ENCODE data around the gene GPR143.

The GPR143 gene

DNA sequence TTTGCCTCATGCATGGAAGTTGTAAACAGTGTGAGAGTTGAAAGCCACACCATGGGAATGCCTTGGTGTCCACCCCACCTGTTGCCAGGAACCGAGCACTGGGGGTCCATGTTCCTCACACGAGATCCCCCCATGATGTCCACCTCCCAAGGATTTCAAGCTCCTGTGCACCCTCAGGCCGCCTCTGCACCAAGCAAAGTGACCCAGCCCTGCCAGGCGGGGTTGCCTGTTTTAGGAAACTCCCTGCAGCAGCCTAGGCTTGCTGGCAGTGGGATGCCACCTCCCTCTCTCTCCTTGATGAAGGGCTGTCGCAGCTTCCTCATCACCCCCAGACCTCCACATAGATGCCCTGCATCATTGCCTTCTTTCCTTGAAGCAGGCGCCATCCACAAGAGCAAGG is 82.8 kb downstream of the GPR143 start:
- no peak for DNase-seq (ENCODE audit: insufficient read length, low spot score)
- no peak for TF ChIP-seq POLR2A (IDR thresholded peaks at IDR 0.05; ENCODE audit: low read depth, low read length)
- no peak for FAIRE-seq

DNA sequence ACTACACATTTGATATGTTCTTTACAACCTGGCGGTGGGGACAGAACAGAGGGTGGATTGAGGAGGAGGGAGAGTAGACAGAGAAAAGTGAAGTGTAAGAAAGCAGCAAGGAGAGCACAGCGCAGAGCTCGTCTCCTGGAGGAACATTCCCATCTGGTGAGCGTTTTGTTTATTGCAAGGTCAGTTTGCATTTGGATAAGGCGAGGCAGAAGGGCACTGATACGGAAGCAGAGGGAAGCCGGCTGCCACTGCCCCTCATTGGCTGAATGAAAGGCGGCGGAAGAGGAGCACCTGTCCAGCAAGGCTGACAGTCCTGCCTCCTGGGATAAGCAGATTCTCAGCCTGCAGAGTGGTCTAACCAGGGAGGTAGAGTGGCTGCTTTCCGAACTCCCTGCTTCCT is 83.2 kb downstream of the GPR143 start:
- no peak for TF ChIP-seq POLR2A (IDR thresholded peaks at IDR 0.05; ENCODE audit: low read depth, low read length)
- FAIRE-seq, result no peak
- no peak for DNase-seq (ENCODE audit: insufficient read length, low spot score)

DNA sequence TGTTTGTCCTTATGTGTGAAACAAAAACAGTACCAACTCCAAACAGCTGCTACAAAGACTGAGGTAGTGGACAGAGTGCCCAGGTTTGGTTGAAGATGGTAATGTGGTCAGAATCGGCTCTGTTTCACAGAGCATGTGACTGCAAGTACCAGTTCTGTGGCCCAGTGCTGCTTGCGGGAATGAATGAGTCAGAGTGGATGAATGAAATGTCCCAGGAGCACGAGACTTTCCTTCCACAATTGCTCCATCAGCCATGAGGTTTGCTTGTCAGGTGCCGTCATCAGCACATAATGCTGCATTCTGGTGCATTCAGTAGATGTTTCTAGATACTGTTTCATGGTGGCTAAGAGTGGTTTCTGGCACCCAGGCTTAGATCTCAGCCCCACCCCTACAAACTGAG is 84.2 kb downstream of the GPR143 start:
- DNase-seq (ENCODE audit: insufficient read length, low spot score), result peak; percentile 5
- no peak for TF ChIP-seq POLR2A (IDR thresholded peaks at IDR 0.05; ENCODE audit: low read depth, low read length)
- FAIRE-seq, result no peak

DNA sequence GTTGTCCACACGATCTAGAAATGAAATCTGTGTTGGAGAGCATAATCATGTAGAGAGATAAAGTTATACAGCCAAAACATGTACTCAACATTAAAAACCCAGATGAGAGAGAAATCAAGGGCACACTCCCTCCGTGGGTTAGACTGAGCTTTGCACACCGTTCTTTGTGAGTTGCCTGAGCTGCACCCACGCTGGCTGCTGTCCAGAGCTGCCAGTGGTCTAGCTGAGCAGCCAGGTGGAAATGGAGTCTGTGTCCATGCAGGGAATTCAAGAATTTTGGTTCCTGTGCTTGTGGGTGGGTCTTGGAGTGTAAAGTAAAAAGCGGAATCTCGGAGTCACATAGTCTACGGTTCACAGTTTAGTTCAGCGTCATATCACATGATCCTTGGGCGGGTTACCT is 84.6 kb downstream of the GPR143 start:
- TF ChIP-seq POLR2A (IDR thresholded peaks at IDR 0.05; ENCODE audit: low read depth, low read length), result no peak
- DNase-seq (ENCODE audit: insufficient read length, low spot score) (no peak), FAIRE-seq (no peak)

DNA sequence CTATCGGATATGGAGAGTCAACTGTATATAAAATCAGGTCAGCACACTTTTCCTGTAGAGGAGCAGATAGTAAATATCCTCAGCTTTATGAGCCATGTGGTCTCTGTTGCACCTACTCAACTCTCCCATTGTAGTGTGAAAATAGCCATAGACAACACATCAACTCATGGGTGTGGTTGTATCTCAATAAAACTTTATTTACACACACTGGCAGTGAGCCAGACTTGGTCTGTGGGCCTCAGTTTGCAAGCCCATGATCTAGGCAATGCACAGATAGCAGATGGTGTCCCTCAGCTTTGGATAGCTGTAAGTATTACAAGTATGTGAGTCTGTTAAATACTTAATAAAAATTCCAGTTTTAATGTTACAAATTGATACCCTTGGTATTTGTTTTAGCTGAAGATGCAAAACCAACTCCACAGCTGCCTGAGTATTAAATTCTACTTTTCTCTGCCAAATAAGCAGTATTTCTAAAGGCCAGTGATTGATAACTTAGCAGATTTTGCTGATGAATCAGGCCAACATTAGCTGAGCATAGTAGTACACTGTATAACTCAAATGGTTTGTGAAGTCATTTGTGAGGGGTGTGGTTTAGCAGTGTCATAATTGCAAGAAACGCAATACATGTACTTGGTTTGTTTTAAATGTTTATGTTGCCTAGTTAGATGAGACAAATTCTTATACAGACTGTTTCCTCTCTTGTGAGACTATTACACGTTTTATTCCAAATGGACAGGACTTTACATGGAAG is 87.3 kb downstream of the GPR143 start:
- DNase-seq (ENCODE audit: insufficient read length, low spot score), result no peak
- FAIRE-seq, result no peak
- no peak for TF ChIP-seq POLR2A (IDR thresholded peaks at IDR 0.05; ENCODE audit: low read depth, low read length)

DNA sequence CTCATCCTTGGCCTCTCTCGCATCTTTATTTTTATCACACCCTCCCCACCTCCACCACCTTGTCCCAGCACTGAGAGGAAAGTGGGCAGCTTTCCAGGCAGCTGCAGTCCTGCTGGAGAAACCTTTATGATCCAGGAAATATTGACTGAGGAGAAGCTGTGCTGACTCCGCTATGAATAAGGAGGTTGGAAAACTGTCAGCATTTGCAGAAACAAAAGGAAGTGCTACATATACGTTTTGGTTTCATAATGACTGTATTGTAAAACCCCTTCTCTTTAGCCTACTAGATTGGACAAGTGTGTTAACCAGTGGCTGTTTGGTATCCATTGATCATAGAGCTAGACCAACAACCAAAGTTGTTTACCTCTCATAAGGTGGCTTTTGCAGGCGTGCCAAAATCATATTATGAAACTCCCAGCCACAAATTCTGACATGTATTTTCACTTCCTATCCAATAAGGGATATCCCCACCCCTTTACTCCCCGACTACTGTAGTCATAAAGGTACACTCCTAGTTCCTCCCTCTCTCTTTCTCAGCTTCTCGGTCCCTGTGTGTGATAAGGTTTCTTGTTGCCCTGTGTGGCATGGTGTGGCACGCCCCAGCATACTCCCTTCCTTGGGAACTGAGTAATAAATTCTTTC is 88.4 kb downstream of the GPR143 start:
- no peak for FAIRE-seq
- DNase-seq (ENCODE audit: insufficient read length, low spot score), result no peak
- TF ChIP-seq POLR2A (IDR thresholded peaks at IDR 0.05; ENCODE audit: low read depth, low read length), result no peak

DNA sequence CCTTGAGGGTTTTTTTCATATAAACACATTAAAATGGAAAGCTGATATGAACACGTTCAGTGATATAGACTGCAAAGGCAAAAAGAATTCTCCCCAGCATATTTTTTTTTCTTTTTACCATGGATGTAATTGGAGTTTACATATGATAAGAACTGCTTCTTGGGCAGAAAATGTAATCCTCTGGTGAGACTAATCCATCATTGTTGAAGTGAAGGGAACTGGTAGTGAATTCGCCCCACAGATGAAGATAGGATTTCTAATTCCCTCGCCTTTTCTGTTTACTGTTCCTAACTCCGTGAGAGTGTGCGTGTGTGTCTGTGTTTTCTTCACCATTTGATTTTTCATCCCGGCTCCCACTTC is 88.9 kb downstream of the GPR143 start:
- no peak for DNase-seq (ENCODE audit: insufficient read length, low spot score)
- FAIRE-seq, result no peak
- TF ChIP-seq POLR2A (IDR thresholded peaks at IDR 0.05; ENCODE audit: low read depth, low read length), result no peak

DNA sequence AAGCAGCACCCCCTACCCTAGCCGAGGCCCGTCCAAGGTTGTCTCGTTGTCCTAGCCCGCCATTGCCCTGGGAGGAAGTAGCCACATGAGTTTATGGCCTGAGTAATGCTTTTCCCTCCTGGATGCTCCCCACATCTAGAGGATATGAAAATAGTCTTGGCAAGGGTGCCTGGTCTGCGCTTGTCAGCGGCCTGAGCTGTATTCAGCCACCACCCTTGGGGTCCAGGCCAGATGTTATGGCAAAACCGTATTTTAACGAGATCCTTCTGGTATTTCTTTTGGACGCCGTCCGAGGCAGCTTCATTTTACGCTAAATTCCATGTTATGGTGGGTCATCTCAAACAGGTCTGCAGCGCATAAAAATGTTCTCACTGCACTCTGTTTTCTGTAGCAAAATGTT is 89.3 kb downstream of the GPR143 start:
- no peak for FAIRE-seq
- no peak for TF ChIP-seq POLR2A (IDR thresholded peaks at IDR 0.05; ENCODE audit: low read depth, low read length)

More for the DNA sequence above, 89.3 kb downstream of the GPR143 start:
- DNase-seq (ENCODE audit: insufficient read length, low spot score), result no peak

All from H54 (cell line).